Body of pancreas (tissue), 4 donors: ENCODE data around the gene FOXP1.

Experiments used
- POLR2A ChIP-seq, 3 donors: fragments of 450-650 bp; IDR thresholded peaks; one replicate each; pipeline ENCODE4 v1.6.1; 2016; ENCODE audit warnings: antibody characterized with exemption in 3 of 3, mild to moderate bottlenecking in 2 of 3
- TF ChIP-seq, protein P1 (sequence below), 7 experiments: fragments of 450-650 bp in 4 of 7; fragments of 200-600 bp in 3 of 7; sonication (generic) in 3 of 7; IDR thresholded peaks; one replicate each; pipeline ENCODE4 v1.5.1; 2016 to 2019; ENCODE audit warnings: antibody characterized with exemption in 7 of 7

GRCh38 chr3:71469138-71469435 lies 114.4 kb downstream of the FOXP1 start:
- TF ChIP-seq, protein P1, sequence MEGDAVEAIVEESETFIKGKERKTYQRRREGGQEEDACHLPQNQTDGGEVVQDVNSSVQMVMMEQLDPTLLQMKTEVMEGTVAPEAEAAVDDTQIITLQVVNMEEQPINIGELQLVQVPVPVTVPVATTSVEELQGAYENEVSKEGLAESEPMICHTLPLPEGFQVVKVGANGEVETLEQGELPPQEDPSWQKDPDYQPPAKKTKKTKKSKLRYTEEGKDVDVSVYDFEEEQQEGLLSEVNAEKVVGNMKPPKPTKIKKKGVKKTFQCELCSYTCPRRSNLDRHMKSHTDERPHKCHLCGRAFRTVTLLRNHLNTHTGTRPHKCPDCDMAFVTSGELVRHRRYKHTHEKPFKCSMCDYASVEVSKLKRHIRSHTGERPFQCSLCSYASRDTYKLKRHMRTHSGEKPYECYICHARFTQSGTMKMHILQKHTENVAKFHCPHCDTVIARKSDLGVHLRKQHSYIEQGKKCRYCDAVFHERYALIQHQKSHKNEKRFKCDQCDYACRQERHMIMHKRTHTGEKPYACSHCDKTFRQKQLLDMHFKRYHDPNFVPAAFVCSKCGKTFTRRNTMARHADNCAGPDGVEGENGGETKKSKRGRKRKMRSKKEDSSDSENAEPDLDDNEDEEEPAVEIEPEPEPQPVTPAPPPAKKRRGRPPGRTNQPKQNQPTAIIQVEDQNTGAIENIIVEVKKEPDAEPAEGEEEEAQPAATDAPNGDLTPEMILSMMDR (IDR thresholded peaks at IDR 0.05) = no peak
- TF ChIP-seq POLR2A (IDR thresholded peaks at IDR 0.05) = no peak
